ENCODE measurements around the gene WSCD2. TPM values are rescaled to one million over a fixed set of nuclear protein-coding genes. Genes with fewer than 3 reads are reported as not detected.

The WSCD2 gene
- total RNA-seq, 1 donor from 2014 or later, result 0.04 TPM

DNA sequence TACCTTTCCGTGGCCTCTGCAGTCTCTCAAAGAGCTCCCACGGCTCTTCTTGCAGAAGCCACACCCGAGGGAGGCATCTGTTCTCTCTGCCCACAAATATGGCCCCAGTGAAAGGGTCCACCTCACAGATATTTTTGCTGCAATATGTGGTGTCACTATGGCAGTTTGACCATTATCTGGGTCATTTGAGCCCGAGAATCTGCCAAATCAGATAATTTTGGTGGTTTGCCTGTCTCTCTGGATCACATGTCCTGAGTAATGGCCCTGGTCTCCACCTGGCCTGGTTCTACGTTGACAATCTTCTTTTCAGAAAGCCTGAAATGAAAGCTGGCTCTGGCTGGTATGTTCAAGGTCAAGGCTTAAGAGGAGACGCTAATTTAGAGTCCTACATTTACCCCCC, 5.7 kb upstream of the WSCD2 start:
- H3K27me3 ChIP-seq (ENCODE audit: control insufficient read depth, insufficient read depth, low read length), result peaks cover 2% of the 10 kb centered on the region
- no peaks in the 10 kb centered on the region for H3K36me3 ChIP-seq (ENCODE audit: control insufficient read depth, insufficient read depth, low read length)
- TF ChIP-seq CTCF (IDR thresholded peaks at IDR 0.05; ENCODE audit: insufficient read depth, low read length, poor library complexity, severe bottlenecking), result no peak
- H3K4me3 ChIP-seq (ENCODE audit: low read depth, low read length), result no peak overlapping the region
- no peak for DNase-seq (ENCODE audit: low read depth)

DNA sequence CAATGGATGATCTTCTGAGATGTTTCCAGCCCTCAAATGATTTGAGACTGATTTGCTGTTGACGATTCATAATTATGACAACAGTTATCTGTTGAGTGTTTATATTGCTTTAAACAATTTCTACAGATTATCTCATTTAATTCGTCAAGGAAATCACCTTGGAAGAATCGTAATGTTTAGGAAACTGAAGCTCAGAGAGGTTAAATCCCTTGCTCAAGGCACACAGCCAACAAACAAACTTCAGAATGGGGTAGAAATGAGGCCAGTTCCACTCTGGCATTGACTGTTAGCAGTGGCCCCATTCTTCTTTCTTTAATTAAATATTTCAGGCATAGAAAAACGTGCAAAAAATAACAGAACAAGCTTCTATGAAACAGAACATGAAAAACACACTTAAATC, 4.0 kb upstream of the WSCD2 start:
- H3K4me3 ChIP-seq (ENCODE audit: low read depth, low read length), result no peak overlapping the region
- TF ChIP-seq CTCF (IDR thresholded peaks at IDR 0.05; ENCODE audit: insufficient read depth, low read length, poor library complexity, severe bottlenecking), result no peak
- peaks cover 17% of the 10 kb centered on the region for H3K27me3 ChIP-seq (ENCODE audit: control insufficient read depth, insufficient read depth, low read length)
- DNase-seq (ENCODE audit: low read depth), result no peak
- H3K36me3 ChIP-seq (ENCODE audit: control insufficient read depth, insufficient read depth, low read length), result no peaks in the 10 kb centered on the region

DNA sequence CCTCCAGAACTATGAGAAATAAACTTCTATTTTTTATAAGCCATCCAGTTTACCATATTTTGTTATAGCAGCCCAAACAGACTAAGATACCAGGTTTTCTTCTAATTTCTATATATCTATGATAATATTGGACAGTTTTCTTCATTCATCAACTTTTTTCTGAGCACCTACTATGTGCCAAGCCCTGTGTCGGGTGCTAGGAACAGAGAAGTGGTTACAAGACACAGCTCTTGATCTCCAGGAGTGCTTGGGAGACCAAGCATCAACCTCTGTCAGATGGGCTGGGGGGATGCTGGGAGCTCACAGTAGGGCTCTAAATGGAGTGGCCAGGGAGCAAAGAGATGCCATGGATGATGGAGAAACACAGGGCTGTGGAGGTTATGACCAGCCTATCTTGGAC, 2.9 kb upstream of the WSCD2 start:
- no peak for TF ChIP-seq CTCF (IDR thresholded peaks at IDR 0.05; ENCODE audit: insufficient read depth, low read length, poor library complexity, severe bottlenecking)
- Histone ChIP-seq H3K27me3 (ENCODE audit: control insufficient read depth, insufficient read depth, low read length) (peaks cover 26% of the 10 kb centered on the region), H3K36me3 (ENCODE audit: control insufficient read depth, insufficient read depth, low read length) (no peaks in the 10 kb centered on the region), H3K4me3 (ENCODE audit: low read depth, low read length) (no peak overlapping the region)
- DNase-seq (ENCODE audit: low read depth), result no peak

- no peak for DNase-seq (ENCODE audit: low read depth)
- no peak for TF ChIP-seq CTCF (IDR thresholded peaks at IDR 0.05; ENCODE audit: insufficient read depth, low read length, poor library complexity, severe bottlenecking)
- Histone ChIP-seq H3K36me3 (ENCODE audit: control insufficient read depth, insufficient read depth, low read length) (no peaks in the 10 kb centered on the region), H3K27me3 (ENCODE audit: control insufficient read depth, insufficient read depth, low read length) (peaks cover 26% of the 10 kb centered on the region), H3K4me3 (ENCODE audit: low read depth, low read length) (no peak overlapping the region)
These were observed 2.0 kb upstream of the WSCD2 start for GRCh38 chr12:108126990-108127501.

DNA sequence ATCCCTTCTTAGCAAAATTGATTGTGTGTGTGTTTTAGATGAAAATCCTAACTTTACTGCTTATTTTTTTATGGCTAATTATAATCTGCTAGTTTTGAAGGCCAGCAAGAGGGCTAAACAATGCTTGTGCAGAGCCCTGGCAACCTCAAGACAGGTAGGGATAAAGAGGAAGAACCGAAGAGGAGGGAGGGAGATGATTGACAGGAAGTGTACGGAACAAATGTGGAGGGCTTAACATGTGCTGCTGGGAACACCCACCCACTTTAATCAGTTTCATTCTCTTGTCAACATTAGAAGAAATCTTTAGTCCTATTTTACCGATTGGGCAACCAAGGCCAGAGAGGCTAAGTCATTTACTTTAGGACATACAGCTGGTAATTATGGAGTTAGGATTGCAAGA, 1.4 kb upstream of the WSCD2 start:
- peaks cover 26% of the 10 kb centered on the region for H3K27me3 ChIP-seq (ENCODE audit: control insufficient read depth, insufficient read depth, low read length)

More for the DNA sequence above, 1.4 kb upstream of the WSCD2 start:
- no peak for DNase-seq (ENCODE audit: low read depth)
- Histone ChIP-seq H3K4me3 (ENCODE audit: low read depth, low read length) (no peak overlapping the region), H3K36me3 (ENCODE audit: control insufficient read depth, insufficient read depth, low read length) (no peaks in the 10 kb centered on the region)
- no peak for TF ChIP-seq CTCF (IDR thresholded peaks at IDR 0.05; ENCODE audit: insufficient read depth, low read length, poor library complexity, severe bottlenecking)
